Transverse colon (tissue), 4 donors: Measurements from ENCODE around the gene ARL6IP4. TPM values are rescaled to one million over a fixed set of nuclear protein-coding genes. Genes with fewer than 3 reads are reported as not detected.

ENCODE experiments used
- DNase-seq: peaks from one replicate; pipeline ENCODE4 v3.0.0-alpha.2; 2019
- H3K27ac ChIP-seq, 4 donors: fragments of 200-600 bp; sonication (generic); 2 replicates each; pipeline ENCODE4 v1.5.1; 2016 to 2018; ENCODE audit warnings: inconsistent platforms in 4 of 4
- H3K27me3 ChIP-seq: fragments of 200-600 bp; sonication (generic); 2 replicates; pipeline ENCODE4 v1.5.1; 2017; ENCODE audit warnings: inconsistent platforms
- H3K36me3 ChIP-seq, 4 donors: fragments of 200-600 bp; sonication (generic); 2 replicates each; pipeline ENCODE4 v1.5.1; 2017 to 2019; ENCODE audit warnings: inconsistent platforms in 4 of 4
- H3K4me1 ChIP-seq, 4 donors: fragments of 200-600 bp; sonication (generic); 2 replicates each; pipeline ENCODE4 v1.5.1; 2017 to 2020; ENCODE audit warnings: inconsistent platforms in 4 of 4
- H3K4me3 ChIP-seq, 4 donors: fragments of 200-600 bp; sonication (generic); 1 replicate in 1 of 4; 2 replicates in 3 of 4; pipeline versions ENCODE4 v1.5.1 to v1.6.1; 2017 to 2019; ENCODE audit warnings: inconsistent platforms in 4 of 4
- H3K9me3 ChIP-seq, 2 donors: fragments of 200-600 bp; sonication (generic); 2 replicates each; pipeline ENCODE4 v1.5.1; 2017 to 2019; ENCODE audit warnings: inconsistent platforms in 2 of 2
- CTCF ChIP-seq, 5 experiments: fragments of 200-600 bp in 3 of 5; fragments of 450-650 bp in 2 of 5; sonication (generic) in 3 of 5; IDR thresholded peaks; 1 replicate in 2 of 5; 2 replicates in 3 of 5; pipeline ENCODE4 v1.5.1; 2016 to 2017; ENCODE audit warnings: antibody characterized with exemption in 5 of 5, inconsistent platforms in 3 of 5, mild to moderate bottlenecking in 2 of 5, moderate library complexity in 1 of 5
- EP300 ChIP-seq: sonication (generic); formaldehyde crosslinking; IDR thresholded peaks from one replicate; pipeline ENCODE4 v1.6.1; 2017; ENCODE audit warnings: antibody characterized with exemption, low read depth
- POLR2A ChIP-seq: fragments of 450-650 bp; IDR thresholded peaks from one replicate; pipeline ENCODE4 v1.6.1; 2016; ENCODE audit warnings: antibody characterized with exemption, mild to moderate bottlenecking, moderate library complexity
- POLR2AphosphoS5 ChIP-seq, 3 donors: sonication (generic); formaldehyde crosslinking; IDR thresholded peaks; one replicate each; pipeline ENCODE4 v1.6.1; 2016; ENCODE audit warnings: antibody characterized with exemption in 3 of 3
- WGBS, 2 donors: methylation state at CpG; one replicate each; pipeline ENCODE4 v1.1.5; 2018; ENCODE audit warnings: low coverage in 1 of 2; 5-methylcytosine and 5-hydroxymethylcytosine counted together
- in situ Hi-C, 4 donors: fragments of 200-750 bp; cut with MboI; loops; one replicate each; pipeline versions ENCODE4 v1.15.0 to v1.15.1; 2017; ENCODE audit warnings: low sequenced_read_pairs in 3 of 4, low pct_ligation_motif_present in 1 of 4, low pct_unique_long_range_greater_than_20kb in 1 of 4
- intact Hi-C: fragments of 100-400 bp; cut with DNase I; formaldehyde crosslinking; loops from one replicate; pipeline ENCODE4 v1.15.1; 2023; ENCODE audit warnings: low total_unique reads
- total RNA-seq, 4 donors: library from RNA; depleted of rRNA; stranded (reverse); fragments of >200 nt; gene quantifications; one replicate each; pipeline ENCODE4 v1.1.0, GENCODE V29; 2016

The ARL6IP4 gene
- total RNA-seq, 4 donors from 2014 or later: 77.4 to 225 (median 184) TPM

DNA sequence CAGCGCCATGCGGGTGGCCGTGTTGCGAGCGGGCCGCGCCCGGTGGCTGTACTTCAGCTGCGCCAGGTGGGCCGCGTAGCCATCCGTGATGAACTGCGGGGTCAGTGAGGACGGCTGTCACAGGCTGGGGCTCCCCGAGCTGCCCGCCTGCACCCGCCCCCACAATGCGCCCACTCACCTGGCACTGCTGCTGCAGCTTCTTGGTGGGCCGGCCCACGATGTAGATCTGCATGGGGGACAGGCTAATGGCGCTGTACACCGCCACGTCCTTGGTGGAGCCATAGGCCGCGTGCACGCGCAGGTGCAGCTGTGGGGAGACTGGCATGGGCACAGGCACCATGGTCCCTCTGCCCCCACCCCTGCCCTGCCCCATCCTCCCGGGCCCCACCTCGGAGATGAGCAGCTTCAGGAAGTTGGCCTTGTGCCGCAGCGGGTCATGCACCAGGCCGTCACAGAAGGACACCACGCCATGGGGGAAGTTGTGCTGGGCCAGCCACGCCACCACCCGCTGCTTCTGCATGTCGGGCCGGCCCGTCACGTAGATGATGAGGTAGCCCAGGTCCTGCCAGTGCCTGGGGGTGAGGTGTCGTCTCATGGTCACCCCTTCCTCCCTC, 5.9 kb downstream of the ARL6IP4 start:
- in situ Hi-C loops: no loop called here
- H3K27me3 ChIP-seq: no peaks in the 10 kb centered on the region
- H3K4me3 ChIP-seq: no peak overlapping the region
- WGBS, 2 donors: 95% methylated on average over 29 of the region's 40 CpGs; no CpG with 5 or more reads in 1 of the 2 donors
- H3K9me3 ChIP-seq: no peaks in the 10 kb centered on the region
- peaks cover 0 to 7% (median 0%) of the 10 kb centered on the region in 4 donors for H3K36me3 ChIP-seq
- DNase-seq: no peak
- no peak for TF ChIP-seq POLR2AphosphoS5 (IDR thresholded peaks at IDR 0.05)
- TF ChIP-seq POLR2A: no peak
- no peak for TF ChIP-seq CTCF (IDR thresholded peaks at IDR 0.05)
- no peak for TF ChIP-seq EP300
- H3K4me1 ChIP-seq: peaks cover 17 to 37% (median 29%) of the 10 kb centered on the region in 4 donors
- H3K27ac ChIP-seq: no peak overlapping the region
- intact Hi-C loops: no loop called here

DNA sequence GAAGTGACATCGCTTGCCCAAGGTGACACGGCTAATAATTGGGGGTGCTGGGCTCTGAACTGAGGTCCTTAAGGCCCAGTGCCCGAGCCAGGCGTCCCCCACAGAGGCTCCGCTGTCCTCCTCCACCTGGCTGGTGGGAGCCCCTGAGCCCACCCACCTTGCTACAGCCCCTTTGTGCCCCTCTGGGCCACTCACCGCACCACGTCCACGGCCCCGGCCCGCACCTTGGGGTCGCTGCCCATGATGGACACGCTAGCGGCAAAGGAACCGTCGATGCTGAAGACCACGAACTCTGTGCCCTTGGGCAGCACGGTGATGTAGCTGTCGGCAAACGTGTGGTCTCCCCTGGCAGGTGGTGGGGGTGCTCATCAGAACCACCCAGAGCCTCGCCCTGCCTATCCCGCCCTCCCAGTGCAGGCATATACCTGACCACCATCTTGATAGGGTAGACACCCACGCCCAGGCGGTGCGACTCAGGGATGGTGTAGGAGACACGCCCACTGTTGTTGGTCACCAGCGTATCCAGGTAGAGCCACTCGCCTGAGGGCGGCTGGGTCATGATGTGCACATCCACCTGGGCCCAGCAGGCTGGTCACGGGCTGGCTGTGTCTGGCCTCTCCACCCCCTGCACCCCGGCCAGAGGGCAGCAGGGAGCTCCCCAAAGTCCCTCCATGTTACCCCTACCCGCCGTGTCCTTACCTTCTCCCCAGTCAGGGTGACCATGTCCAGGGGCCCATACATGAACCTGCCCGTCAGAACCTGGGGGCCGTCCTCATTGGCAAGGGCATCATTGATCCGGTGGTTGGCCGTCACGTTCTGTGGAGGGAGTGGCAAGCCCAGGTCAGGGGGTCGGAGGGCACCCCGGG, 6.8 kb downstream of the ARL6IP4 start:
- Histone ChIP-seq H3K27me3 (no peaks in the 10 kb centered on the region), H3K27ac (no peak overlapping the region), H3K4me1 (peaks cover 8 to 28% (median 20%) of the 10 kb centered on the region in 4 donors), H3K36me3 (peaks cover 0 to 7% (median 0%) of the 10 kb centered on the region in 4 donors), H3K4me3 (no peak overlapping the region), H3K9me3 (no peaks in the 10 kb centered on the region)
- WGBS, 2 donors: 92% methylated on average over 29 of the region's 39 CpGs; no CpG with 5 or more reads in 1 of the 2 donors
- TF ChIP-seq EP300: no peak
- no peak for TF ChIP-seq POLR2AphosphoS5 (IDR thresholded peaks at IDR 0.05)
- TF ChIP-seq CTCF (IDR thresholded peaks at IDR 0.05): no peak
- no peak for TF ChIP-seq POLR2A
- DNase-seq: no peak
- intact Hi-C loops (no loop called here), in situ Hi-C loops (no loop called here)

- H3K36me3 ChIP-seq: peaks cover 0 to 7% (median 0%) of the 10 kb centered on the region in 4 donors
- peaks cover 8 to 22% (median 15%) of the 10 kb centered on the region in 4 donors for H3K4me1 ChIP-seq
- in situ Hi-C loops (no loop called here), intact Hi-C loops (no loop called here)
- DNase-seq: no peak
- no peak overlapping the region for H3K4me3 ChIP-seq
- H3K27me3 ChIP-seq: no peaks in the 10 kb centered on the region
- WGBS, 2 donors: 89% methylated on average over 13 of the region's 13 CpGs; no CpG with 5 or more reads in 1 of the 2 donors
- TF ChIP-seq CTCF (IDR thresholded peaks at IDR 0.05) (no peak), EP300 (no peak), POLR2AphosphoS5 (IDR thresholded peaks at IDR 0.05) (no peak), POLR2A (no peak)
- H3K27ac ChIP-seq: no peak overlapping the region
- H3K9me3 ChIP-seq: no peaks in the 10 kb centered on the region
These were observed 7.6 kb downstream of the ARL6IP4 start for GRCh38 chr12:122988036-122988435.

GRCh38 chr12:122988612-122989212, 8.2 kb downstream of the ARL6IP4 start:
- intact Hi-C loops: no loop called here

More at GRCh38 chr12:122988612-122989212, 8.2 kb downstream of the ARL6IP4 start:
- H3K27ac ChIP-seq: no peak overlapping the region
- WGBS, 2 donors: 86% methylated on average over 20 of the region's 21 CpGs; no CpG with 5 or more reads in 1 of the 2 donors
- no peak overlapping the region for H3K4me3 ChIP-seq
- no peak for TF ChIP-seq POLR2AphosphoS5 (IDR thresholded peaks at IDR 0.05)
- no peak for TF ChIP-seq CTCF (IDR thresholded peaks at IDR 0.05)
- TF ChIP-seq POLR2A: no peak
- no peak for TF ChIP-seq EP300
- no peaks in the 10 kb centered on the region for H3K9me3 ChIP-seq
- no peaks in the 10 kb centered on the region for H3K27me3 ChIP-seq
- in situ Hi-C loops: no loop called here
- H3K36me3 ChIP-seq: peaks cover 0 to 7% (median 0%) of the 10 kb centered on the region in 4 donors
- DNase-seq: no peak
- H3K4me1 ChIP-seq: peaks cover 5 to 15% (median 12%) of the 10 kb centered on the region in 4 donors
